Ishikawa (cell line): ENCODE measurements around the gene EPHA3.

Source experiments
- CEBPB ChIP-seq: IDR thresholded peaks from 2 replicates; pipeline ENCODE4 v1.6.1; 2012
- EP300 ChIP-seq: IDR thresholded peaks from 2 replicates; pipeline ENCODE4 v1.6.1; 2012; ENCODE audit warnings: borderline replicate concordance
- FOXM1 ChIP-seq: IDR thresholded peaks from 2 replicates; pipeline ENCODE4 v1.6.1; 2012; ENCODE audit warnings: low read depth, borderline replicate concordance
- MAX ChIP-seq: IDR thresholded peaks from 2 replicates; pipeline ENCODE4 v1.6.1; 2012
- RAD21 ChIP-seq: IDR thresholded peaks from 2 replicates; pipeline ENCODE4 v1.6.1; 2012; ENCODE audit warnings: low read depth
- REST ChIP-seq: IDR thresholded peaks from 2 replicates; pipeline ENCODE4 v1.6.1; 2012; ENCODE audit warnings: low read depth, mild to moderate bottlenecking
- YY1 ChIP-seq: IDR thresholded peaks from 2 replicates; pipeline ENCODE4 v1.6.1; 2012; ENCODE audit warnings: low read depth
- ZBTB7A ChIP-seq: IDR thresholded peaks from 2 replicates; pipeline ENCODE4 v1.6.1; 2012; ENCODE audit warnings: low read depth

GRCh38 chr3:89358281-89358680, 250.9 kb downstream of the EPHA3 start:
- no peak for TF ChIP-seq CEBPB
- TF ChIP-seq EP300 = no peak
- TF ChIP-seq RAD21 = no peak
- TF ChIP-seq REST = no peak
- no peak for TF ChIP-seq MAX
- TF ChIP-seq FOXM1 = no peak
- TF ChIP-seq YY1 = no peak
- no peak for TF ChIP-seq ZBTB7A
